ENCODE data around the gene DRD5.

DNA sequence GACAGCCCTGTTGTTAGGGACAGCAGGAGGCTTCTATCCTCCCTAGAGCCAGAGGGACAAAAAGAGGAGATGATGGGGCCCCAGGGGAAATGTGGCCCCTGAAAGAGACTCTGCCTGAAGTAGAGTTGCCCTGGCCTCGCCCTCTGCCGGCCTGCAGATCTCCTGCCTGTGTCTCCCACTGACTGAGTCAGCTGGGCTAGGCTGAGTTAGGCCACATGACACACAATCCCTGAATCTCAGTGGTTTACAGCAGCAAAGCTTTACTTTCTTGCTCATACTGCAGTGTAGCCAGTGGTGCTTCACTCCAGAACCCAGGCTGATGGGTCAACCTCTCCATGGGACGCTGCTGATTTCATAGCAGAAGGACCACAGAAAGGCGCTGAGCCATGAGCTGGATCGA, 23.5 kb downstream of the DRD5 start:
- TF ChIP-seq, protein P1, sequence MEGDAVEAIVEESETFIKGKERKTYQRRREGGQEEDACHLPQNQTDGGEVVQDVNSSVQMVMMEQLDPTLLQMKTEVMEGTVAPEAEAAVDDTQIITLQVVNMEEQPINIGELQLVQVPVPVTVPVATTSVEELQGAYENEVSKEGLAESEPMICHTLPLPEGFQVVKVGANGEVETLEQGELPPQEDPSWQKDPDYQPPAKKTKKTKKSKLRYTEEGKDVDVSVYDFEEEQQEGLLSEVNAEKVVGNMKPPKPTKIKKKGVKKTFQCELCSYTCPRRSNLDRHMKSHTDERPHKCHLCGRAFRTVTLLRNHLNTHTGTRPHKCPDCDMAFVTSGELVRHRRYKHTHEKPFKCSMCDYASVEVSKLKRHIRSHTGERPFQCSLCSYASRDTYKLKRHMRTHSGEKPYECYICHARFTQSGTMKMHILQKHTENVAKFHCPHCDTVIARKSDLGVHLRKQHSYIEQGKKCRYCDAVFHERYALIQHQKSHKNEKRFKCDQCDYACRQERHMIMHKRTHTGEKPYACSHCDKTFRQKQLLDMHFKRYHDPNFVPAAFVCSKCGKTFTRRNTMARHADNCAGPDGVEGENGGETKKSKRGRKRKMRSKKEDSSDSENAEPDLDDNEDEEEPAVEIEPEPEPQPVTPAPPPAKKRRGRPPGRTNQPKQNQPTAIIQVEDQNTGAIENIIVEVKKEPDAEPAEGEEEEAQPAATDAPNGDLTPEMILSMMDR (conservative IDR thresholded peaks at IDR 0.05 in 1 of 2, IDR thresholded peaks at IDR 0.05 in 1 of 2; ENCODE audit: low read depth in 1 of 2, low read length in 2 of 2): no peak
- TF ChIP-seq EZH2 (IDR thresholded peaks at IDR 0.05; ENCODE audit: low read length, missing control alignments): no peak
